Inflammatory macrophage treated with lipopolysaccharide for 4 hours (primary cell): ENCODE measurements around the gene CDH23.

Experiments
- DNase-seq: peaks from one replicate; pipeline ENCODE4 v3.0.0-alpha.2; 2020

The CDH23 gene

DNA sequence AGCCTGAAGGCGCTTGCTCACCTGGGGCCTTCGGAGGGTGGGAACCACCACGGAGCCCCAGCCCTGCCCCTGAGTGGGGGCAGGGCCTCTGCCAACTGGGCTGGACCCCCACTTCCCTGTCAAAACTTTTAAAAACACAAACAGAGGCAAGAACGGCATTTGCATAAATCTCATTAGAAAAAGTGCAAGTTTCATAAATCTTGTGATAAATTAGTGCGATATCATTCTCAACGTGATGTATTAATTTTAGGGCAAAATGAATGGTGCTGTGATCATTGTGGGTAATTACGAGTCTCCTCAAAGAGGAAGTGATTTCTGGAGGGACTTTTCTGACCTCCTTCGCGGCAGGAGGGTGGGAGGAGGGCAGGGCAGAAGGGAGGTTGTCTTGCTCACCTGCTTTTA, 98.3 kb downstream of the CDH23 start:
- DNase-seq: peak; percentile 63

DNA sequence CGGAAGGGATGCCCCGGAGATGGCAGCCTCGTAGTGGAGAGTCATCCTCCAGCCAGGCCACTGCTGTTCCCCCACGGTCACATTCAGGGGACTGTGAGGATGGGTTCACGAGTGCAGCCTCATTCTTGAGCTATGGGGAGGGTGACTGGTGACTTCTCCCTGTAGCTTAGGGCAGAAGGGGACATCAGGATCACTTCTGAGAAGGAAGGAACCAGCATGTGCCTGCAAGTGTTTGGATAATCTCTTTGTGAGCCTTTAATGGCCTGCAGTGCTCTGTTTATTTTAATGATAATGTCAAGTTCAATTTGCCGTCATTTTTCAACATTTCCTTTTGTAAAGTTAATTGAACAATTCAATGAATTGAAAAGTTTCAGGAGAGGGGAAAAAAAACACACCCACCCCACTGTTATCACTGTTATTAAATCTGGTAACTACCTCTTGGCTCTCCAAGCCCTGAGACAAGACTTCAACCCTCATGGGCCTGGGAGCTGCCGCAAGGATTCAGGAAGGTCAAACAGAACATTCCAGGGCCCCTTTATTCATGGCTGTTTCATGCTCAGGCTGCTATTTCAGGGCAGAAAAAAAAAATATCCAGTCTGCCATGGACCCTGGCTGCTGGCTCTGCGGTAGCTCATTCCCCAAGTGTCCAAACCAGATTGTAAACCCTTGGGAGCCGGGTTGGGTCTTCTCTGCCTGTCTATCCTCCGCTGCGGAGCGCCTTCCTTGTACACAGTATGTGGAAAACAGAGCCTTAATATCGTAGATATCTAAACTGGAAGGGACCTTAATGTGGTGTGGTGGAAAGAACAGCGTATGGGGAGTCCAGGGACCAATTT, 100.4 kb downstream of the CDH23 start:
- DNase-seq: no peak

DNA sequence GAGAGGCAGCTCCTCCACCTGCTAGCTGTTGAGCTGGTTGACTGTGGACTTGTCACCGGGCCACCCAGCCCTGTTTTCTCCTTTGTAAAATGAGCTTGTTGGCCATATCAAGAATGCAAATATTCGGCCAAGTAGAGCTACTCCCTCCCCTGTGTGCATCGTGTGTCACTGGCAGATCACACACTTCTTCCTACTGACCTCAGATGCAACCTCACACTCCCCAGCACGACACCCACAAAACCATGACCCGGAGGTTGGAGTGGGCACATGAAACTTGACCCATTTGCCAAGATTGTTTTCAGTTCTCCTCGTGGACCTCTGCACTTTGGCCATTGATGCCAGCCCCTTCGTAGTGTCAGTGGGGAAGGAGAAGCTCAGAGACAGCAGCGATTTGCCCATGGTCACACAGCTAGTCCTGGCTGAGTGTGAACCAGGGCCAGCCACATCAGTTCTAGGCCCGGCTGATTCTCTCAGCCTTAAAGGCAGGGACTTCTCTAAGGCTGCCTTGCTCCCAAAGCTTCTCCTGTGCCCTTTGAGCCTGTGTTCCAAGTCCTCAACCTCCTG, 101.1 kb downstream of the CDH23 start:
- DNase-seq: no peak

DNA sequence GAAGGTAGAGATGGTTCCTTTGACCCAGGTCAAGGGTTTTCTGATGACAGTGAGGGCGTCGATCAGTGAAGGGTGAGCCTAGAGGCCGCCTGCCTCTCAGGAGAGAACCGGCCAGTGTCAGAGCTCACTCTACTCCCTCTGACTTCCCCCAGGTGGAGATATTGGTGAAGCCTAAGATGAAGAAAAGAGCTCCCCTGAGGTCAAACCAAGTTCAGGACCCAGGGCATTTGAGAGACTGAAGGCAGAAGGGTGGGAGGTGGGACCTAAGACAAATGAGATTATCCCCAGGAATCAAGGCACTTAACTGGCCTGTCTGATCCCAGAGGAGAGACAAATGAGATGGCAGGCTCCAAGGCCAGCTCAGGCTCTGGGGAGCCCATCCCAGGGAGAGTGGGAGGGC, 104.7 kb downstream of the CDH23 start:
- no peak for DNase-seq

DNA sequence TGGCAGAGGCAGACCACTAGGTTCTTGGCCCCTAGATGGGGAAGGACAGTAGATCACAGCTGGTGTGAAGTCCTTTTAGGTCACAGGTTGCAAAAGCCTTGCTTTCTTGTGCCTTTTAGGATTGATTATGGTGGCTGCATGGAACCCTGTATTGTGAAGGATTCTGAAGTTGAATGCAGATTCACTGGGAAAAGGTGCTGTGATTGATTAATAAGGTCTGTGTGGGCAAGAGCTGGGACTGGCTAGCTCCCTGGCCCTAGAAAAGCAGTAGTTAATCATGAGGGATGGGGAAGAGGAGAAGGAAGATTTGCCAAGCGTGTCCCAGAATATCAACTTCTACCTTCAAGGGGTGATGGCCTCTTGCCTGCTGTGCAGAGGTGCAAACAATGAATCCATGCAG, 105.5 kb downstream of the CDH23 start:
- no peak for DNase-seq

DNA sequence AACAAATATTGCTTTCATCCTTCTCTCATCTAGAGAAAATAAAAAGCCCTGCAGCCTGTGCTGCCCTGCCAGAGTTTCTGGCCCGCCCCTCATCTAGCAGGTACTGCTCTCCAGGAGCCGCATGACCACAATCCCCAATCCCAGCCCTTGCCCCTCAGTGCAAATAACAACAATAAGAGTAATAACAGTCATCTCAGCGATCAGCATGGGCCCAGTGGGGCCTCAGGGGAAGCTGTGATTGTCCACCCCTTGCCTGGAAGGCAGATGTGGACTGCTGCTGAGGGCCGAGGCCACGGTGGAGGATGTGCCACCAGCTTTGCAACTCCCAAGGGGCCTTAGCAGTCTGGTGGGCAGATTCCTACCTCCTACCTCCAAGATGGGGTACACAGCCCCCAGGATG, 106.1 kb downstream of the CDH23 start:
- no peak for DNase-seq

DNA sequence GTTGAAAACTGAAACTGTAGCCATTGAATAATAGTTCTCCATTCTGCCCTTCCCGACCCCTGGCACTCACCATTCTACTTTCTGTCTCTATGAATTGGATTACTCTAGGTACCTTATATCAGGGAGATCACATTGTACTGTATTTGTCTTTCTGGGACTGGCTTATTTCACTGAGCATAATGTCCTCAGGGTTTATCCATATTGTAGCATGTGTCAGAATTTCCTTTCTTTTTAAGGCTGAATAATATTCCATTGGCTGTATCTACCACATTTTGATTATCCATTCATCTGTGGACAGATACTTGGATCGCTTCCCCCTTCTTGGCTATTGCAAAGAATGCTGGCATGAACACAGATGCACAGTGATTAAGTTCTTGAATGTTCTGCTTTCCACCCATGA, 107.4 kb downstream of the CDH23 start:
- DNase-seq: peak; percentile 13

DNA sequence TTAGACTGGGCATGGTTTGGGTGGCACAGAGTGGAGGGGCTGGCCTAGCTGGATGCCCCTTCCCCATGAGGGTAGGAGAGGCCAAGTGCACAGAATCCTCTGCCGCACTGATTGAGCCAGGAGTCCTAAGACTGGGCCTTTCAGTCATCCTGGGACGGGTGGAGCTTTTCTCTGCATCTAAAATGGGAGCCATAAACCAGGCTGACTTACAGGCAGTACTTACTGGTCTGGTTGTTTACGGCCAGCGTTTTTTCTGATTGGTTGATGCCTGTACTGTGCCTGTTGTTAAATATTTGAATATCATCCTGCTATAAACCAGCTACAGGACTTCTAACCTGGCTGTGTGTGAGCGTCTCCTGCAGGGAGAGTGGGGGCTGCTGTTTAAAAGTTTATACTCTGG, 107.8 kb downstream of the CDH23 start:
- no peak for DNase-seq

DNA sequence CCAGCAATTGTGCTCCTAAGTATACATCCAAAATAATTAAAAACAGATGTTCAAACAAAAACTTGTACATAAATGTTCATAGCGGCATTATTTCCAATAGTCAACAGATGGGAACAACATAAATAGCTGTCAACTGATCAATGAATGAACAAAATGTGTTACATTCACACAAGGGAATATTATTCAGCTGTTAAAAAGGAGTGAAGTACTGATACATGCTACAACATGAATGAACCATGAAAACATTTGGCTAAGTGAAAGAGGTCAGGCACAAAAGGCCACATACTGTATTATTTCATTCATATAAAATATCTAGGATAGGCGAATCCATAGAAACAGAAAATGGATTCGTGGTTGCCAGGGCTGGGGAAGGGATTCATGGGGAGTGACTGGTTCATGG, 109.1 kb downstream of the CDH23 start:
- no peak for DNase-seq

DNA sequence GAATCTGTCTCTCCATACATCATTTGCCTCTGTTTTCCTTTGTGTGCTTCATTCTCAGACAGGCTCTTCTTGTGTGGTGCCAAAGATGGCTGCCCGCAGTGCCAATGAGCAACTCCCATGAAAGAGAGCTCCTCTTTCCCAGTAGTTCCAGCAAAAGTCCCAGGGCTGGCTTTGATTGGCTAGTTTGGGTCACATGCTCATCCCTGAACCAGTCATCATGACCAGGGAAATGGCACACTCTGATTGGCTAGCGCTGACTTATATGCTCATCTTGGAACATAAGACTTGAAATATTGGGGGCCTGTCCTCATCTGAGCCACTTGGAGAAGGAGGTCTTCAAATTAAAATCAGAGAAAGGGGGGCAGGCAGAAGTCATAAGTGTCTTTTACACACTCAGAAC, 112.7 kb downstream of the CDH23 start:
- no peak for DNase-seq

DNA sequence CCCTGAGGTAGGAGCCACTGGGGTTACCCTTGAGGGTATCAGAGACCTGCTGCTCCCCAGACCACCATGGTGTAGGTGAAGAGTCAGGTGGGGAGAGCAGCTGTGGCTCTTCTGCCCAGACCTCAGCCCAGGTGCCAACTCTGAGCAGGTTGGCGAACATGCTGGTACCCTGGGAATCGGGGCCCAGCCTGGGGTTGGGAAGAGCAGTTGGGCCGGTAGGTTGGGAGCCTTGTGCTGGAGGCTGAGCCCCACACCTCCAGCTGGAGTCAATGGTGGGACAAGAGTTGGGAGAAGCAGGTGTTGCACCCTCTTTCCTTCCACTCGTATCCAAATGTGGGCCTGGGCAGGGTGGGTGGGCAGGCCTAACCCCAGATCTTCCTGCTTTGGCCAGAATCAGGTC, 114.5 kb downstream of the CDH23 start:
- DNase-seq: no peak

DNA sequence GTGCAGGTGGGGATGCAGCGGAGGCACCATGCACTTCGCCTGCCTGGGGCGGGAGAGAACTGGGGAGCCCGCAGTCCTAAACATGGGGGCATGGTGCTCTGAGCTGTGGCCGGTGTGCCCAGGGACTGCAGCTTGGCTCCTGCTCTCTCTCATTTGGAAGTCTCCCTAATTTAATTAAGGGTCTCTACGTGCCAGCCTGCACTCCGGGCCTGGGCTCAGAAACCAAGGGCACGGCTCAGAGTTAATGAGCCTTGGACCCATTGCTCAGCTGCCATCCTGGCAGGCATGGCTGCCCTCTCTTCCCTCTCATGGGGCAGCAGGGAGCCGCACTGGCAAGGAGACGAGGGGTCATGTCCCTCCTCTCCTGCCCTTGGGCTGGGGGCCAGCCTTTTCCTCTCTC, 115.6 kb downstream of the CDH23 start:
- DNase-seq: no peak

DNA sequence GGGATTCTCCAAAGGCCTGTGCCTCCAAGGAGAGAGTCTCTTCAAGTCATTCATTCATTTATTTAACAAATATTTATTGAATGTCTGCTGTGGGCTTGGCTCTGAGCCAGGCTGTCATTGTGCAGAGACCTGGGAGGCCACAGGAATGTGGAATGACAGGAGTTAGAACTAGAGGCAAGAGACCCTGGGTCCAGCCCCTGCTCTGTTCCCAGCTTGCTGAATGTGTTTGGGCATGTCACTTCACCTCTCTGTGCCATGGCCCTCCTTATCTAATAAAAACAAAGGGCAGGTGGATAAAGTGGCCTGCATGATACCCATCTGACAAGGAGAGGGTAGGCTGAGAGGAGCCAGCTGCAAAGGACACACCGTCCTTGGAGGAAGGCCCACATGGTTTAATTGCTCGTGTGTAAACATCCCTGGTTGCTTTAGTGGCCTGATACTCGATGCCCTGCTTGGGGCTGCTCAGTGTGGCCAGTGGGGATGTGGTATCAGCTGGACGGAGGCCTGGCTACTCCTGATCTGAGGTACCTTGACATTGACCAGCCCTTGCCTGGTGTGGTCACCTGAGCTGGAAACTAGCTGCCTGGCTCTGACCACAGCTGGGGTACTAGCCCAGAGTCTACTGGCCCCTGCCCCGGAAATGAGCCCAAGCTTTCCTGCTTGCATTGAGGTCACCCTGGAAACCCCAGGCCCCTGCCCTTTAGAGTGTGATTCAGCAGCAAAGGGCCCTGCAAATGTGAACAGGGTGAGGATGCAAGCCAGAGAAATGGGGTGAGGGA, 116.2 kb downstream of the CDH23 start:
- DNase-seq: no peak

DNA sequence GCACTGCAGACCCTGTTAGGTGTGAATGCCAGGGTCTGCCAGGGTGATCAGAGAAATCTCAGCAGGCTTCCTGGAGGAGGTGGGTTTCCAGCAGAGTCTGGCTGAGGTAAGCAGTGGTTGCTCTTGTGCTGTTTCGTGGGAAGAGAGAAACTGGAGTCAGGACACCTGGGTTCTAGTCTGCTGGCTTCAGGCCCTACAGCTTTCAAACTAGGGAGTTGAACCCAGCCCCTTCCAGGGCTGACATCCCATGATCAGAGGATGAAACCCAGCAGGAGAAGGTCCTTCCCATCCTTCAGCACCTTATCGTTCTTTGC, 116.8 kb downstream of the CDH23 start:
- no peak for DNase-seq

DNA sequence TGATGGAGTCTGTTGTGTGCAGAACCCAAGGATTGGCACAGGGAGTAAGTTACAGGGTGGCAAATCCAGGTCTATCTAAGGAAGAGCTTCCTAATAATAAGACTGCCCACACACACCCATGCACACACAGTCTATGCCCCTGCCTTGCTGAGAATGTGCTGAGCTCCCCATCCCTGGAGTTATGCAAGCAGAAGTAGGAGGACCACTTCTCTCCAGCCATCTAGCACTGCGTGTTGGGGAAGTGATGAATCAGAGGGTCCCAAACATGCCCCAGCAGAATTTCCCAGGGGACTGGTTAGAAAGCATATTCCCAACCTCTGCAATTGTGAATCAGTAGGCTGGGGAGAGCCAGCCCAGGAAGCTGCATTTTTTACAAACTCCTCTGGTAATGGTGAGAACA, 117.2 kb downstream of the CDH23 start:
- DNase-seq: peak; percentile 66

DNA sequence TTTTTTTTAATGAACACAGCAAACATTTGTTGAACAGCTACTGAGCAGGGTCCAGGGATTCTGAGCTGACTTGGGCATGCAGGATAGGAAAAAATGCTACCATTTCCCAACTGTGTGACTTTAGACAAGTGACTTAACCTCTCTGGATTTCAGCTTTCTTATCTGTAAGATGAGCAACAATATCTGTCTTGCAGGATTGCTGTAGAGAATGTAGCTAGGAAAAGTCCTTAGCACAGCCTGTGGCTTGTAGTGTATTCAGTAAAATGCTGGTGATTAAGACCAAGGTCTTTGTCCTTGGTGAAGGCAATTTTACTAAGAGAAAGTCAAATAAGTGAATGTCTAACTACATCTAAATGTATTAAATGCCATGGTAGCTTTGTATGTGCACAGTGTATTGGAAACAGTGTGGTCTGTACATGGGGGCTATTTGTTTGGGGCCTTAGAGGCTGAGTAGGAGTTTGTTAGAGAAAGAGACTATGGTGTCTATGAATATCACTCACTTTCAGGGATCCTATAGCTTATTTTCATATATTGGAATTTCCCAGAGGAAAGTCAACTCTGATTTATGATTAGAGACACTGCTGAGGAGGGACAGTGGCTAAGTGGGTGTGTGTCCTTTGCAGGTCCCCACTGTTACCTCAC, 118.9 kb downstream of the CDH23 start:
- DNase-seq: no peak

DNA sequence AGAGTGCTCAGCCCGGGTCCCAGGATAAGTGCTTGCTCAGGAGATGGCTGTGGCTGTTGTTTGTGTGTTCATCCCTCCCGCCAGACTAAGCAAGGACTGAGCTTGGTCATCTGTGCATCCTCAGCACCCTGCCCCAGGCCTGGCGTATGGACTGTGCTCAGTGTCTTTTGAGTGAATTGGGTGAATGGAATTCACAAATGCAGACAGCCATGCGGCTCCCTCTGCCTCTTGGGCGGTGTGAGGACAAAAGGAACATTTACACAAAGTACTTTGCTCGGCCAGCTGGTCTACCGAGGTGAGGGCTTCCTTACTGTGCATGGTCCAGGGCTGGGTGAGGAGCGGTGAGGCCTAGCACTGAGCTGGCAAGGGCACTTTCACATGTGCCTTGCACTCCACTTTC, 120.2 kb downstream of the CDH23 start:
- DNase-seq: no peak

DNA sequence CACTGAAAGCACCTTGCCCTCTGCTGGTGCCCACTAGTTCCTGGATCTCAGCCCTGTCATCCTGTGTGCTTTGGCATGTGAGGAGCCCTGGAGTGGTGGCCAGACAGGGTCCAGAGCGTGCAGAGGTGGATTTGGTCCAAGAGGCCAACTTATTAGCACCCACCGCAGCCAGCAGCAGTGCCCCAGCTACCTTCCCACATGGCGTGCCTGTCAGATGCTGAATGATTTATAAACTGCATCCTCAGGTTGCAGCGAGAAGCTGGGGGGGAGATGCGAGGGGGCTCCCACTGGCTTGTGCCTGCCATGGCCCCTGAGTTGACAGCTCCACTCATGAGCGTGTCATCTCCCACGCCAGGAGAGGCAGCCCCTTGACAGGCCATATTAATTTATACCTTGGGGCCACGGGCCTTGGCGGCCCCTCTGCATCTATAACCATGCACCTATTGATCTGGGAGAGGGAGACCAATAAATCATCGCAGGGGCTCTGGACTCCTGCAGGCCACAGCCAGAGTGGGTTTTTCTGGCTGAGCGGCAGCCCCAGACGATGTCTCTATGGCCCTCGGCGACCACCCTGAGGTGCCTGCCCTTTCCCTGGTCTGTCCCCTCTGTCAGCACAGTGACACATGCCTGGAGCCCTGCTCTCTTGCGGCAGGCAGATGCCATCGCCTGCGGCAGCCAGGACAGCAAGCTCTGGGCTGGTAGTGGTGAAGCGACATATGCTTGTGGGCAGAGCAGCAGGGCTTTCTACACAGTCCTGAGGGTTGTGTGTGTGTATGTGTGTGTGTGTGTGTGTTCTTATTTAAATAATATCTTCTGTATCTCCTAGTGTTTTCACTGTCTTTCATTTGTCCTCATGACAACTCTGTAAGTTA, 120.8 kb downstream of the CDH23 start:
- no peak for DNase-seq

DNA sequence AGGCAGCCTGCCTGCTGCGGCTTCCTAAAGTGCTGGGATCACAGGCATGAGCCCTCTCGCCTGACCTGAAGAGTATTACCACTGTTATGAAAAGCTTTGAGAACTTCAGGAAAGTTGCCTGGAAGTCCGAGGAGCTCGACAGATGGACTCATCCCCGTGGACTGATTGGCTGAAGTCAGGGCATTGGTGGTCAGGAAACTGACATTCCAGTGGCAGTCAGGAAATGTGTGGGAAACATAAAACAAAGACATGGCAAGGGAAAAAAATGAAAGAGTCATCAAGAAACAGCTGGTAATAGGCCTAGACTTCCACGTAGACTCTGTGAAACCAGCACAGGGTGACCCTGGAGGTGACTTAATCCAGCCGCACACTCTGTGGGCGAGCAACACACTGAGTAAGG, 123.3 kb downstream of the CDH23 start:
- no peak for DNase-seq

DNA sequence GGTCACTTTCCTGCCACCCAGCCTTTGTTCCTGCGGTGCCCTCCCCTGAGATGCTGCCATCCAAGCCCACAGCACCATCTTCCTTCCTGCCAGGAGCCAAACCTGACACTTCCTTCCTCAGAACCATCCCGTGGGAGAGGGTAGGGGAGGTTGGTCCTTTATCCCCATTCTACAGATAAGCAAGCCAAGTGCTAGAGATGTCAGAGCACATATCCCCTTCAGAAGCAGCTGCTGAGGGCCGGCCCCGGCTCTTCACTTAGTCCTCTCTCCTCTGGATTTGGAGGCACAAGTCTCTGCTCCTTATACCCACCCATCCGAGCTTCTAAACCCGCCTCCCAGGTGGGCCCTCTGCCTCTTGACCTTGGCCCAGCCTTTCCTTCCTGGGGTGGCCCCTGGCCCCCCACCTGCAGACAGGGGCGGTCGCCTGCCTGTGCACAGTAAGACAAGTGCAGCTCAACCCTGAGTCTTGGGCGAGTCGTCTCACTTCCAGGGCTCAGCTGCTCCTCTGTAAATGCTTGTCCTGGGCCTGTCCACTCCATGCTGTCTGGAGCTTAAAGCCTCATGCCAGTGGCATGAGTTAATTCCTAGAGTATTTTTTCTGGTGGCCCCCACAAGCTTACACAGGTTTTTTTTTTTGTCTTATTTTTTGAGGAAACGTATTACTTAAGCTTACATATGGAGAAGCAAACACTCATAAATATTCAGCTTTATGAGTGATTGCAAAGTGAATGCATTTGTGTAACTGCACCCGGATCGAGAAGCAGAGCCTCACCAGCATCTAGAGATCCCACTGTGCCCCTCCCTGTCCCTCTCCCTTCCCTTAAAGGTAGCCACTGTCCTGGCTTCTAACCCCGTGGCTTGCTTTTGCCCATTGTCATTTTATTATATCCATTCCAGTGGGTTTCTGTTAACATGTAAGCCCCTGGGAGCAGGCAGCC, 125.1 kb downstream of the CDH23 start:
- DNase-seq: no peak

DNA sequence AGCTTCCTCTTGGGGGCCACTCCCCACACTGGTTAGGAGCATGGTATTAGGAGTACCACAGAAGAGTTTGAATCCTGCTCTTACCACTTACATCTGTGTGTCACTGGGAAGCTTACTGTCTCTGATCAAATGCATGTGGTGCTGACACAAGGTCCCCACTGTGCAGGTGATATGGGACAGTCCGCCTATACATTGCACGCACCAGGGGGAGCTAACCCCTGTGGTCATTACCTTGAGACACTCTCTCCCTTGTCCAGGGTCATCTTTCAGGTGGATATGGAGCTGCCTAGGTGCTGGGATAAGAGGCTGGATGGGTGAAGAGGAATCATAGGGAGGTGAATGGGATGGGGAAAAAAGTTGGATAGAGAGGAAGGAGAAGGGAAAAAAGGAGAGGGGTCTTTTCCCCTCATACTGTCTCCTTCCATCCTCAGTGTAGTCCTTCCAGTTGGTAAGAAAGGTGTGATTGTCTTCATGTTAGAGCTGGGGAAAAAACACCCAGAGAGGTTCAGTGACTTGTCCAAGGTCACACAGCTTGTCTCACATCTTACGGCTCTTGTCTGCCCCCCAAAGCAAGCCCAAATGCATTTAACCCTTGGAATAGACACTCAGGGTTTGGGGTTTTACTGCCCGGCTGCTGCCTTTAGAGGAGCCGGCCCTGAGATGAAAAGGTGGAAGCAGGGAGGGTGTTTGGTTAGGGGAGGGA, 125.9 kb downstream of the CDH23 start:
- DNase-seq: no peak
